RKO (cell line): ENCODE data around the gene LMO7.
"Not testable (repeated sequence)": the region's sequence is repeated elsewhere in the genome, so short reads cannot be mapped to it uniquely, and the experiment has no call there.

Experiments
- DNase-seq: peaks from one replicate; pipeline ENCODE4 v3.0.0-alpha.2; 2016; ENCODE audit warnings: low spot score

Gene LMO7

GRCh38 chr13:75743072-75743471 is 106.9 kb downstream of the LMO7 start:
- DNase-seq, result not testable (repeated sequence)

DNA sequence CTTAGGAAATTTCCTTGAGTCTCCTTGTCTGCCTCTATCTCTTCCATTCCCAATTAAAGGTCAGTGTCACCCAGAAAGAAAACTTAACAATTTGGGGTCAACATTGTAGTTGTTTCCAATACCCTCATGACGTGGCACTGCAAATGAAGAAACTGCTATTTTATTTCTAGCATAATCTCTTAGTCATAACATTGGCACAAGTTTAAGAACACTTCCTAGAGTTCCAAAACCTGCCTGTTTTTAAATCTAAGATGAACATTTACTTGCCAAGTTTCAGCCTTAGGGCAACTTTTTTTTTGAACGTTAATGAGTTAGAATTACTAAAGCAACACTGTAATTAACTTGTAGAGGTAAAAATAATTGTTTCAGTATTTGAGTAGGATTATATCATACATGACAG is 108.0 kb downstream of the LMO7 start:
- DNase-seq, result no peak

GRCh38 chr13:75745387-75745786 is 109.3 kb downstream of the LMO7 start:
- DNase-seq, result no peak

GRCh38 chr13:75748874-75749273 is 112.7 kb downstream of the LMO7 start:
- no peak for DNase-seq

GRCh38 chr13:75749407-75749806 is 113.3 kb downstream of the LMO7 start:
- DNase-seq, result no peak

GRCh38 chr13:75751350-75751749 is 115.2 kb downstream of the LMO7 start:
- no peak for DNase-seq

DNA sequence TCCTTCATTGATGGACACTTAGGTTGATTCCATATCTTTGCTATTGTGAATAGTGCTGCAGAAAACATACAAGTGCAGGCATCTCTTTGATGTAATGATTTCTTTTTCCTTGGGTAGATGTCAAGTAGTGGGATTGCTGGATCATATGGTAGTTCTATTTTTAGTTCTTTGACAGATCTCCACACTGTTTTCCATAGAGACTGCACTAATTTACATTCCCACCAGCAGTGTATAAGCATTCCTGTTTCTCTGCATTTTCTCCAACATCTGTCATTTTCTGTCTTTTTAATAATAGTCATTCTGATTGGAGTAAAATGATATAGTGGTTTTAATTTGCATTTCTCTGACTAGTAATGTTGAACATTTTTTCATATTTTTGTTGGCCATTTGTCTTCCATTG is 116.7 kb downstream of the LMO7 start:
- no peak for DNase-seq

DNA sequence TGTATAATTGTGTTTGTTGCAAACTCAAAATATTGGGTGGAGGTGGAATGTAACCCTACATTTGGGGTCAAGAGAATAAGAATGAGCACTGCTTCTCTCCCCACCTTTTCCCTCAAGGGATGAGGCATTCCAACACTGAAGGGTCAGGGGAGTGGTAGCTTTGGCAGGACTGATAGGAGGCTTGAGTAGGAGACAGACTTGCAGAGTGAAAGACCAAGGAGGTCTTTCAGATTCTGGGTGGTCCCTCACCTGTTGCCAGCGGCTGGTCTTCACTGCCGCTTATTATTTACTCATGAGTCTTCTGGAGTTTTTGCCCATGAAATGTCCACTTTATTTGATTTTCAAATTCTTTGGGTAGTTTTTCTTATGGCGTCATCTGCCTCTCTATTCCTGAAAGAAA is 118.8 kb downstream of the LMO7 start:
- no peak for DNase-seq

- DNase-seq, result no peak
Measured at GRCh38 chr13:75757336-75757735, 121.2 kb downstream of the LMO7 start.

GRCh38 chr13:75759531-75759930 is 123.4 kb downstream of the LMO7 start:
- no peak for DNase-seq

DNA sequence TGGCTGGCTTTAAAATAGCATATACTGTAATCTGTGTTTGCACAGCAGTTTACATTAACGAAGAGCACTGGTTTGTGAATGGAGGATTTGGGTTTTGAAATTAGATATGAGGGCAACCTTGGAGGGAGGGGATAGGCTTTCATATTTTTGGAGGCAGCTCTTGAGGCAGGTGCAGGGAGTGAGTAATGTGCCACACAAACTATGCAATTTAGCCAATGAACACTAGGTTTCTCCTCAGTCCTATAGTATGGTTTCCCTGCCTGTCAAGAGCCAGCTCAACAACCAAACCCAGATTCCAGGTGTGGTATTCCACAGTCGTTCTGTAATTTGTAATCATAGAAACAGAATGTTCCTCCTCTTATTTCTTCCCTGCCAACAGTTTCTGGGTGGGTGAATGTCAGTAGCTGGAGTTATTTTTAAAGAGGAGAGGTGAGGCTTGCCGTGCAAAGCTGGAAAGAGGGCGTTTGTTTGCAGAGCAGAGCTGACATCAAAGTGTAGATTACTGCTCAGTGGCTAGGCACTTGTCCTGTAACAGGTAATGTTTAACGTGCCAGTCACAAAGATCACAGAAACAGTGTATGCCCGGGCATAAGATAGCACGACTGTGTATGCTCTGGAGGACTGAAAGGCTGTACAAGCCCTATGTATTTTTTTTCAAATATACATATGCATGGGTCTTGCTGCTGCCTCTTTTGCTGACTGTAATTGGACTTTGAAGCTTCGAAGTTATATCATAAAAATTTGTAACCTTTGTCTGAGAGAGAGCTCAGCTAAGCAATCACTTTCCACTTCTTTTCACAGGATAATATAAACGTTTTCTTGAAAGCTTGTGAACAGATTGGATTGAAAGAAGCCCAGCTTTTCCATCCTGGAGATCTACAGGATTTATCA is 124.2 kb downstream of the LMO7 start:
- no peak for DNase-seq

DNA sequence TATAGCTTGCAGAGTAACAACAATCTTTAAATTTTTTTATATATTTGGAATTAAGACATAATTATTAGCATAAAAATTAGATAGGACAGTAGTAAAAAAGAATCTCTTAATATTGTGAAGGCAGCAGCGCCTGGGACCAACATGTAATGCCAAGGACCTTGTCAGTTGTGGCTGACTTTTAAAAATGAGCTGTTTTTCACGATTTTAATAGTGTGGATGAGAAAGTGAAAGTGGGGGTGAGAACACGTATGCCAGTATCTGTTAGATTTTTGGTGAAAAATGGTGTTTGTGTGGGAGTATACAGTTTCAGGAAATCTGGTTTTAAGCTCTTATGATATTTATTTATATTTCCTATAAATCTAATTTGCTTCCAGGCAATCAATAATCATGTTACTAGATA is 125.2 kb downstream of the LMO7 start:
- DNase-seq, result no peak

DNA sequence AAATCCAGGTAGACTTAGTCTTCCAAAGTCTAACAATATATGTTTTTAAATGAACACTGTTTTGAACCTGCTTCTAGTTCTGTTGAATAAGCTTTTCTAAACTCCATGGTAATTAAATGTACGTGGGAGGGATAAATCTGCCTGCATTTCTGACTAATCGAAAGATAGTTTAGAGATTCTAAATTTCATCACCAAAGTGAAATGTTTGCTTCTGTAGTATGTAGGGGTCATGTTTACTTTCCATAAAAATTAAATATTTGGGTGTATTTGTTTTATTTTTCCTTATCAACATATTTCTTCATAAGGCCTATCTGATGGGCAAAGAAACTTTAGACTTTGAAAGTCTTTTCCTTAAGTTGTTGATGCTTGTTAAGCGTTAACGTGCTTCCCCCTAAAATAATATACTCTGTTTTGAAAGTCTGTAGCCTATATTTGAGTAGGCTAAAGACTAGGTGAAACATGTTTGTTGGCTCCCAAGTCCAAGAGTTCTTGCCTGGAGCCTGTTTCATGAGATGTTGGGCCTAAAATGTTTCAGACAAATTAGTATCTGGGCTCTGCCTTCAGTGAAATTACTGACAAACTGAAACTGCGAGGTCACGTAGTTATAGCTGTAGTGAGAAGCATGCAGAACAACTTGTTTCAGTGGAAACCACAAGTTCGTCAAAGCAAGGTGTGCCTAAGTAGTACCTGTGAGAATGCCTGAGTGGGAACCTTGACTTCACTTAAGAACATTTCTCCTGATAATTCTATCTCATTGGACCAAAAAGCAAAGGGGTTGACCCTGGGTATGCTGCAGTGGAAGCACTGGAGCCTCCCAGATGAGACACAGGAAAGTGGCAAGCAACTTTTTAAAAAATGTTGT is 126.2 kb downstream of the LMO7 start:
- DNase-seq, result no peak

GRCh38 chr13:75762955-75763354 is 126.8 kb downstream of the LMO7 start:
- DNase-seq, result no peak

- no peak for DNase-seq
Measured at GRCh38 chr13:75763512-75763911, 127.4 kb downstream of the LMO7 start.

DNA sequence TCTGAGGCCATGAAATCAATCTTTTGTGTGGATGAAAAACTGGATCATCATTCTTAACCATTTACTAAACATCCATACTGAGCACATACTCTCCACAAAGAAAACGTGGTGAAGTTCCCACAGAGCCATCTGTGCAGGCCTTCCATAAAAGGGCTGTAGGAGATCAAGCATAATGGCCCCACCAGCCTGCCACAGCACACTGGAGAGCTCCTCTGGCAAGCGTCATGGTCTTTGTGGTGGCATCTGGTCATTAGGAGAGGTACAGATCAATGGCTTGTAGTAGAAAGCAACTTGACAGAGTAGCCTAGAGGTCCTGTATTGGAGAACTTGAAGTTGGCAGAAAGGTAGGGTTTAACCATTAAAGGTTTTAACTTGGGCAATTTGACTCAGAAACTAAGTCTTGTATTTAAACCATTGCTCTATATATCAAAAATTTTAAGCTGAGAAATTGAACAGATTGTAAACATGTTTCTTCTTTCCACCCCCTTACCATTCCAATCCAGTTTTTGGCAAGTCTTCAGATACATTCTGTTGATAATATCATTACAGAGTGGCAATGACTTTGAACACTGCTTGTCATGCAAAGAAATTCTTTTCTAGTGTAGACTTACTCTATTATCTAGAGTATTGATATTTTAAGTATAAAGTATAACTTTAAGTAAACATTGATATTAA is 128.3 kb downstream of the LMO7 start:
- DNase-seq, result no peak

- DNase-seq, result no peak
Measured at GRCh38 chr13:75764926-75765310, 128.8 kb downstream of the LMO7 start.

DNA sequence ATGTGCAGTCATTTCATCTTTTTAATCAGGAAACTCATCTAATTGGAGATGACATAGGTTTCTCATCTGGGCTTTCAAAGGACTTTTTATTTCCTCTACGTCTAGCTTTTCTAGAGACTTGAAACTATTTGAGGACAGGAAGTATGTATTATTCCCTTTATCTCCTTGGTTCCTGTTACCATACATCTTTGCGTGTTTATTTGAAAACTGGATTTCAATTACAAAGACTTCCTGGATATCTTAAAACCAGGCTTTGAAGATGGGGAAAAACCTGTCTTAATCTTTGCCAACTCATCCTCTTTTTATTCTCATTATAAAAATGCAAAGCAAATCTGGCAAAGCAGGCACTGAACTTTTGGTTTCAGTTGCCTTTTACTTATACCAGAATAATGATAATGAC is 130.5 kb downstream of the LMO7 start:
- no peak for DNase-seq

GRCh38 chr13:75769141-75769905 is 133.2 kb downstream of the LMO7 start:
- DNase-seq, result no peak

DNA sequence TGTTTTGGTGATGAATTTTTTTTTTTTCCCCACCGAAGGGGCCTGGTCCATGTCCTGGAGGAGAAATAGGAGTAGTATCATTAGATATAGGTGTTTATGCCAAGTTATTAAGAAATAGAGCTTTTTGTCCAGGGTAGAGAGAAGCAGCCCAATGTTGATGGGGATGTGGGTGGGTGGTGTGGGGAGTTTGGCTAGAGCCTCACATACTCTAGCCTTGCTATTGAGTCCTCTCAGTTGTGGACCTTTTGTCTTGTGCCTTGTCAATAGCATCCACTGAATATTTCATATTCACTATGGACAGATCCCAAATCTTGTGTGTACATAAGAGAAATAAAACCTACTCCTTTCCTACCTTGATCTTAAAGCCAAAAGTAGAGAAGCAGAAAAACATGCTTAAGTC is 134.0 kb downstream of the LMO7 start:
- no peak for DNase-seq

GRCh38 chr13:75770592-75771011 is 134.5 kb downstream of the LMO7 start:
- no peak for DNase-seq

- DNase-seq, result no peak
Measured at GRCh38 chr13:75771226-75771625, 135.1 kb downstream of the LMO7 start.
